ENCODE data around the gene RXRG. TPM values are rescaled to one million over a fixed set of nuclear protein-coding genes. Genes with fewer than 3 reads are reported as not detected.

The RXRG gene
- total RNA-seq, 2 donors from 2014 or later, result 2.5 to 9.8 TPM

- no peak overlapping the region for H3K27ac ChIP-seq (ENCODE audit: low read depth, low read length)
- Mint-ChIP-seq H3K4me3 (no peak overlapping the region), H3K27me3 (ENCODE audit: insufficient read depth) (peaks cover 37% of the 10 kb centered on the region), H3K9me3 (no peaks in the 10 kb centered on the region), H3K36me3 (ENCODE audit: low read depth) (no peaks in the 10 kb centered on the region), H3K27ac (no peak overlapping the region), H3K4me1 (peaks cover 37% of the 10 kb centered on the region)
- H3K36me3 ChIP-seq (ENCODE audit: control insufficient read depth, insufficient read depth, low read length), result no peaks in the 10 kb centered on the region
- H3K27me3 ChIP-seq (ENCODE audit: control insufficient read depth, insufficient read depth, low read length, poor library complexity, severe bottlenecking), result no peaks in the 10 kb centered on the region
- H3K4me1 ChIP-seq (ENCODE audit: control insufficient read depth, insufficient read depth, low read length), result peaks cover 33% of the 10 kb centered on the region
- no peak overlapping the region for H3K9ac ChIP-seq (ENCODE audit: extremely low read depth, low read length, poor library complexity, severe bottlenecking)
- no peak for TF ChIP-seq CTCF (conservative IDR thresholded peaks at IDR 0.05)
- WGBS, 2 experiments (ENCODE audit: insufficient coverage in 1 of 2, insufficient read length in 1 of 2), result 61 to 64% methylated on average over 4 to 5 of the region's 5 CpGs
- no peaks in the 10 kb centered on the region for H3K9me3 ChIP-seq (ENCODE audit: control insufficient read depth, low read length)
- DNase-seq, result no peak
- no peak overlapping the region for H3K4me3 ChIP-seq (ENCODE audit: low read length)
Measured at GRCh38 chr1:165441166-165441880, 3.6 kb downstream of the RXRG start.

- peak; percentile 76 for DNase-seq
- H3K27ac ChIP-seq (ENCODE audit: low read depth, low read length), result no peak overlapping the region
Measured at GRCh38 chr1:165439330-165439729, 5.6 kb downstream of the RXRG start.

GRCh38 chr1:165436994-165437393 lies 7.9 kb downstream of the RXRG start:
- Histone ChIP-seq H3K9ac (ENCODE audit: extremely low read depth, low read length, poor library complexity, severe bottlenecking) (no peak overlapping the region), H3K4me3 (ENCODE audit: low read length) (no peak overlapping the region), H3K27ac (ENCODE audit: low read depth, low read length) (no peak overlapping the region), H3K9me3 (ENCODE audit: control insufficient read depth, low read length) (no peaks in the 10 kb centered on the region), H3K27me3 (ENCODE audit: control insufficient read depth, insufficient read depth, low read length, poor library complexity, severe bottlenecking) (no peaks in the 10 kb centered on the region), H3K4me1 (ENCODE audit: control insufficient read depth, insufficient read depth, low read length) (peaks cover 17% of the 10 kb centered on the region), H3K36me3 (ENCODE audit: control insufficient read depth, insufficient read depth, low read length) (no peaks in the 10 kb centered on the region)
- Mint-ChIP-seq H3K9me3 (no peaks in the 10 kb centered on the region), H3K36me3 (ENCODE audit: low read depth) (no peaks in the 10 kb centered on the region), H3K4me3 (no peak overlapping the region), H3K4me1 (peaks cover 52% of the 10 kb centered on the region), H3K27me3 (ENCODE audit: insufficient read depth) (peaks cover 33% of the 10 kb centered on the region), H3K27ac (no peak overlapping the region)
- no peak for TF ChIP-seq CTCF (conservative IDR thresholded peaks at IDR 0.05)
- WGBS, 2 experiments (ENCODE audit: insufficient coverage in 1 of 2, insufficient read length in 1 of 2), result 80 to 86% methylated on average over 1 to 2 of the region's 2 CpGs
- DNase-seq, result no peak

More at GRCh38 chr1:165439330-165439729, 5.6 kb downstream of the RXRG start:
- peaks cover 37% of the 10 kb centered on the region for H3K27me3 Mint-ChIP-seq (ENCODE audit: insufficient read depth)
- H3K4me3 Mint-ChIP-seq, result no peak overlapping the region
- no peaks in the 10 kb centered on the region for H3K27me3 ChIP-seq (ENCODE audit: control insufficient read depth, insufficient read depth, low read length, poor library complexity, severe bottlenecking)
- TF ChIP-seq CTCF (conservative IDR thresholded peaks at IDR 0.05), result no peak
- H3K4me1 ChIP-seq (ENCODE audit: control insufficient read depth, insufficient read depth, low read length), result peaks cover 30% of the 10 kb centered on the region
- no peaks in the 10 kb centered on the region for H3K36me3 ChIP-seq (ENCODE audit: control insufficient read depth, insufficient read depth, low read length)
- H3K36me3 Mint-ChIP-seq (ENCODE audit: low read depth), result no peaks in the 10 kb centered on the region
- no peak overlapping the region for H3K9ac ChIP-seq (ENCODE audit: extremely low read depth, low read length, poor library complexity, severe bottlenecking)
- peaks cover 54% of the 10 kb centered on the region for H3K4me1 Mint-ChIP-seq
- WGBS, 2 experiments (ENCODE audit: insufficient coverage in 1 of 2, insufficient read length in 1 of 2), result 41 to 44% methylated on average over 6 of the region's 6 CpGs
- no peaks in the 10 kb centered on the region for H3K9me3 Mint-ChIP-seq
- H3K4me3 ChIP-seq (ENCODE audit: low read length), result no peak overlapping the region
- no peak overlapping the region for H3K27ac Mint-ChIP-seq
- H3K9me3 ChIP-seq (ENCODE audit: control insufficient read depth, low read length), result no peaks in the 10 kb centered on the region
